Stimulated activated CD4-positive, alpha-beta T cell treated with anti-CD3 and anti-CD28 coated beads, Interleukin-12 subunit alpha, Interleukin-12 subunit beta, amount 100 ng/mL, for 4 hours (primary cell): ENCODE results near the gene HPCAL1.

Experiments
- DNase-seq: peaks from one replicate; pipeline ENCODE4 v3.0.0-alpha.2; 2020

The HPCAL1 gene

GRCh38 chr2:10372862-10373240, 70.1 kb downstream of the HPCAL1 start:
- no peak for DNase-seq

- no peak for DNase-seq
Measured at GRCh38 chr2:10373931-10374330, 71.2 kb downstream of the HPCAL1 start.

DNA sequence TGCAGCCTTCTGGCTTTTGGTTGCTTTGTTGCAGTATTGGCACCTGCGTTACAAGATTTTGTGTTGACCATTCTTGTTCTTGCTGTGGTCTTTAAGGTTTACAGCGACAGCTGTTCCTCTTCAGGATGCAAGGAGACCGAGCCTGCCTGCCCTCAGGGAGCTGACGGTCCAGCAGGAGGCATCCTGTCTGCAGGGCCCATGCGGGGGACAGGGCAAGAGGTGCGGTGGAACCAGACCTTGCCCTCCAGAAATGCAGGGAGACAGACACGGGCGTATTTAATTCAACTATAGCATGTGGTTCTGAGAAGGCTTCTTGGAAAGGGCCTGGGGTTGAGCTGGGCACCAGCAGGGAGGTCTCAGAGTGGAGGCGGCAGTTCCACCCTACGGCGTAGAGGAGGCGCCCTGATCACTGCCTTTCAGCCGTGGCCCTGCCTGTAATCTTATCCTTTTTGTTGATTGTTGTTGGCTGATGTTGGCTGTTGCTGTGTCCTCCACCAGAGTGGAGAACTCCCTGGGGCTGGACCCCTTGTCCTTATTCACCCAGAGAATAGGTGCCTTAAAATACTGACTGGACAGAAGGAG, 71.7 kb downstream of the HPCAL1 start:
- no peak for DNase-seq

DNA sequence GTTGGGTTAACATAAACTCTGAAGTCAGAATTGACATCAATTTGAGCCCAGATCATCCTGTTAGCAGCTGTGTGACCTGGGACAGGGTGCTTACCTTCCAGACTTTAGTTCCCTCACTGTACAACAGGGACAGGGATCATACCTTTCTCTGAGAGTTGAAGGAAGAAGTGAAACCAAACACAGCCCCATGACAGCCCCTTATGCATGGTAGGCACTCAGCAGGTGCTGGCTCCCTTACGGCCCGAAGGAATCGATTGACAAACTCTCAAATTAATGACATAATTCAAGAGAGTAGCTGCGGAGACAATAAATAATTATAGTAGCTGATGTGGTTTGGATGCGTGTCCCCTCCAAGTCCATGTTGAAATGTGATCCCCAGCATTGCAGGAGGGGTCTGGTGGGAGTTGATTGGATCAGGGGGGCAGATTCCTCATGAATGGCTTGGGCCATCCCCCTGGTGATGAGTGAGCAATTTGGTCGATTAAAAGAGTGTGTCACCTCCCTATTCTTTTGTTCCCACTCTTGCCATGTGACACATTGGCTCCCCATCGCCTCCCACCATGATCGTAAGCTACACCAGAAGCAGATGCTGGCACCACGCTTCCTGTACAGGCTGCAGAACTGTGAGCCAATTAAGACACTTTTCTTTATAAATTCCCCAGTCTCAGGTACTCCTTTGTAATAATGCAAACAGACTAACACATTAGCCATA, 73.0 kb downstream of the HPCAL1 start:
- DNase-seq: peak; percentile 21

- DNase-seq: no peak
Measured at GRCh38 chr2:10377052-10377746, 74.5 kb downstream of the HPCAL1 start.

DNA sequence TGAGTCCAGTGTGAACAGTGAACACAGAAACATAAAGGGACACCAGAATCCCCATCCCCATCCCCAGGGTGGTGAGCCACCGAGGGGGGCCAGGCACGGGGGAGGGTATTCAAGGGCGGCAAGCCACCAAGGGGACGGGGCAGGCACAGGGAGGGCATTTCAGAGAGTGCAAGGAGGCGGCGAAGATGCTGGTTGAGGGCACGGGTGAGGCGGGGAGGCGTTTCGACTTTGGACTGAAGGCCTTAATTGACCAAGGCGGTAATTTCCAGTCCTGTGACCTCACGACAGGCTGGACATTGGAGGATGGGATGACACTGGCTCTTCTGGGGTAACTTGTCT, 75.0 kb downstream of the HPCAL1 start:
- no peak for DNase-seq

- peak; percentile 13 for DNase-seq
Measured at GRCh38 chr2:10378189-10378588, 75.5 kb downstream of the HPCAL1 start.

DNA sequence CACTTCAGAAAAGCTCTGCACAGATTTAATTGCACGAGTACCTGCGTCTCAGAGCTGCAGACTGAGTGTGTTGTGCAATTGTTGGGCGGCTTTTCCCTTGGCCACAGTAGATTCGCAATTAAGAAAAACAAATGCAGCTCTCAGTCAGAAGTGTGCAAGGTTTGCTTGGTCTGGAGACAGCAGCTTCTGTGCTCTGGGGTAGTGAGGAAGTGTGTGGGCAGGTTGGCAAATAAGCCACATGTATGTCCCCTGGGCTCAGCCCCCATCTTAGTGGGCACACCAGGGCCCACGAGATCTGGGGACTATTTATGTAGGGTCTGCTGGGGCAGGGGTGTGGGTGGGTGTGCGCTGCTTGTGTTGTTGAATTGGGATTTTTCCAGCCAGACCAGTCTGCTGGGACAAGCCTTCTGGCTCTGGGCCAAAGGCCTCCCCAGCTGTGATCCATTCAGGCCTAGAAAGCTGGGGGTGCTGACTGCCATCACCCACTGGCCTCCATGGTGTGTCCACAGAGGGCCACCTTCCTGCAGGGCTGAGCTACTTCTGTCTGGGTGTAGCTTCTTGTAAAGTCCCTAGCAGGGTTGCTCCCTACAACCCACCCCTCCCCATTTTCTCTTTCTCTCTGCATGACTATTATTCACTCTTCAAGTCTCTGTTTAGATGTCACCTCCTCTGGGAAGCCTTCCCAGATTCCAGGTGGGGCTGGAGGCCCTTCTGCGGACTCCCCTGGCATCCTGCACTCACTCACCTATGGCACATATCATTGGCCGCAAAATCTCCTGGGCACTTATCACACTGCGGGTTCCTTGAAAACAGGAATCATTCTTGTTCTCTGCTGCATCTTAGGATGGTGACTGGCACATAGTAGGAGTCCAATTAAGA, 77.6 kb downstream of the HPCAL1 start:
- no peak for DNase-seq

GRCh38 chr2:10381997-10382353, 79.3 kb downstream of the HPCAL1 start:
- DNase-seq: no peak

DNA sequence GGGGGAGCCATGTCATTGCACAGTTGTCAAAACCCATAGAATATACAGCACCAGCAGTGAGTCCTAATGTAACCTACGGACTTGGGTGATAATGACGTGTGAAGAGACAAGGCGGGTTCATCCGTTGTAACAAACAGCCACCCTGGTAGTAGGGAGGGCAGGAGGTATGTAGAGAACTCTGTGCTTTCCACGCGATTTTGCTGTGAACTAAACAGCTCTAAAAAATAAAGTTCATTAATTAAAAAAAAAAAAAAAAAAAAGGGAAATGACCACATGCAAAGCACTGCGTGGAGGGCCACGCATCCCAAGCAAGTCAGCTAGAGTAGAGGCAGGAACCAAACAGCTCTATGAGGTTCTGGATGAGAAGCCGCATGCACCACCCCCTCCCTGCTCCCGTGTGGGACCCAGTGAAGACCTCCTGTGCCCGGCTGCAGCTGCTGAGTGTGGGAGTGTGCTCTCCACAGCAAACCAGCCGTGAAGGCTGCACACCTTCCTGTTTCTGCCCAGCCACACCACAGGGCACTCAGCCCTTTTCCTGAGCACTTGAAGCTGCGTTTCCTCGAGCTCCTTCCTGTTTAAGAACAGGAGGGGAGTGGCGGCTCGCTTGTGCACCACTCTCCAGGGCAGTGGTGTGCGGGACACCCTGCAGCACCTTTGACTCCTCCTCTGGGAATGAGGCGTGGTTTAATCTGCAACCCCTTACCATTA, 79.8 kb downstream of the HPCAL1 start:
- no peak for DNase-seq

- DNase-seq: no peak
Measured at GRCh38 chr2:10383960-10384734, 81.4 kb downstream of the HPCAL1 start.

DNA sequence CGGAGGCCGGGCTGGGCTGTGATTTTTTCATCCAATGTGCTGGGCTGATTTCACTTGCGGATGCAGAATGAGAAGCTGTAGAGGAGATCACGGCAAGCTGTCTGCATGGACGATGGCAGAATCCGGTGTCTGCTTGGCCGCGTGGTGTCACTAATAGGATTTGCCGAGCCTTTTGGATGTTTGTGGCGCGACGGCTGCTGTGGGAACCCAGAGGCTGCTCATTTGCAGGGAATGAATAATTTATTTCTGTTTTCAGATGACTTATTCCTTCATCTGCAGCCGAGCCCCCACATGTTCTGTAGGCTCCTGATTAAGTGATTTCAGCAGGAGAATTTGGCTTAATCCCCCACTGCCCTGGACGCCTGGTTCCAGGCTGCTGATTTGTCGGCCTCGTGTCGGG, 82.8 kb downstream of the HPCAL1 start:
- DNase-seq: no peak

DNA sequence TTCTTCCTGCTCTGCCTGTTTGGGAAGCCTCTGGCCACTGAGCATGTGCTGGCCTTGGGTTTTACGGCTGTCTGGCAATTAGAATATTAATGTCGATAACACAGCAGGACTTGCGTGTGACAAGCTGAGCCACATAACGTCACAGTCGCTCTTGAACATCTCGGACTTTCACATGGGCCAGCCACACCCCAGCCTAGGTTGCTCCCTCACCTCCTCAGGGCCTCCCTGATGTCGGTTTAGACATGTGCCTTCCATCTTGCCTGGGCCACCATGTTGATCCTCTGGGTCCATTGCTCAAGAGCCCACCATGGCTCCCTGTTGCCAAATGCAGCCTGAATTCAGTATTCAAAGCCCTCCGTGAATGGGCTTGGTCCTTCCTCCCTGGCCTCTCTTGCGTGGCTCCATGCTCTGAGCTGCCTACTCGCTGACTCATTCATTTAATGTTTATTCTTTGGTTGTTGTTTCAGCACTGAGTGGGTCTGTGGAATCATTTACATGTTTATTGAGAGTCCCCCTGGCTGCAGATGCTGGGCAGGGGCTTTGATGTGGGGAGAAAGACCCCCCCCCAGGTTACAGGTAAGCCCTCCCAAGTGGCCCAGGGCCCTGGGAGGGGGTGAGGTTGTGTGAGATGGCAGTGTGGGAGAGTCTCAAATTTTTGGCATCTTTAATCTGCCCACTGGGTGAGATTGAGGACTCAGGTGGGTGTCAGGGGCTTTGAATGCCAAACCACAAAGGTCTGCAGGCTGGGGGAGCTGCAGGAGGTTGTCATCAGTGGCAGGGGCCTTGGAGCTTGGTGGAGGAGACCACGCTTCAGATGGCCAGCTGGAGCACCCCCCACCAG, 83.4 kb downstream of the HPCAL1 start:
- DNase-seq: no peak

DNA sequence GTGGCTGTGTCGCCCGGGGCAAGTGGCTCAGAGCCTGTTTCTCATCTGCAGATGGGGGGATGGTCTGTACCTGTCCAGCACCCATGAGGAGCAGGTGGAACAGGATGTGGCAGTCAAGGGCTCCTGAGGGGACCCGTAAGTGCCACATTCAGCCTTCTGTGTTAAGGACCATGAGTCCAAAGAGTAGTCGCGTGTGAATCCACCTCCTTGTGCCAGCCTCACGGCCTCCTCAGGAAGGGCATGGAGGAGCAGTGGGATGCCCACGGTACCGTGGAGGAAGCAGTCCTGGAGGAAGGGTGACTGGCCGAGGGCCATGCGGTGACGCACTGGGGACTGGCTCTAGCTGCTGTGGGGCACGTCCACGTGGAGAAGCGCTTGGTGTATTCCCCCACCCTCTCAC, 84.3 kb downstream of the HPCAL1 start:
- no peak for DNase-seq

DNA sequence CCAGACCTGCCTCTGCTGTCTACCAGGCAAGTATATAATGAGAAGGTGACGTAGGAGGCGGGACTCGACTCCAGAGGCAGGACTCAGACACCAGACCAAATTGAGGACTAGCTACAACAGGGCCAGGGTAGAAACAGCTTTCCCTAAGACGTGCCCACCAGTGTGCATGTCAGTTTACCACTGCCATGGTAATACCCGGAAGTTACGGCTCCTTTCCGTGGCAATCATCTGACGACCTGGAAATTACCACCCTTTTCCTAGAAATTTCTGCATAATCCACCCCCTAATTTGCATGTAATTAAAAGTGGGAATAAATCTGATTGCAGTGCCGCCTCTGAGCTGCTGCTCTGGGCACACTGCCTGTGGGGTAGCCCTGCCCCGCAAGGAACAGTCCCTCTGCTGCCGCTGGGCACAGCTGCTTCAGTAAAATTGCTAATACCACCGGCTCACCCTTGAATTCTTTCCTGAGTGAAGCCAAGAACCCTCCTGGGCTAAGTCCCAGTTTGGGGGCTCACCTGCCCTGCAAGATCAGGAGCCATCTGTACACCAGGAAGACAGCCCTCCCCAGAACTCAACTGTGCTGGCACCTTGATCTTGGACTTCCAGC, 86.4 kb downstream of the HPCAL1 start:
- DNase-seq: no peak

GRCh38 chr2:10389573-10389972, 86.9 kb downstream of the HPCAL1 start:
- DNase-seq: no peak

DNA sequence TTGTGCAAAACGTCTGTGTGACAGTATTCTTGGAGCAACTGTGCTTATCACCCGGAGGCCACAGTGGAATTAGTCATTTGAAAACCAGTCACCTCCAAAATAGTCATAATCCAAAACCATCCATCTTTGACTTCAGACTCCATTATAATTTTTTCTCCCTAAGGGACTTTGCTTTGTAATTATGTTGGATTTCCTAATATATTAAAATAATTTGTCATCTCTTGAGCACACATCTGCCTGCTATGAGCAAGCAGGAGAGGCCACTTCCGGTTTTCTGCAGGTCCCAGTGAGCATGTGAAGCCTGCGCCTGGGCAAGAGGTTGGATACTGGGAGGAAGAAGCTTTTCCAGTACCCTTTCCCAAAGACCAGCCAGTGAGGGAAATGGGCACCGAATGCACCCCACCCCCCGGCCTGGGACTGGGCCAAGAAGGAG, 87.7 kb downstream of the HPCAL1 start:
- DNase-seq: no peak

DNA sequence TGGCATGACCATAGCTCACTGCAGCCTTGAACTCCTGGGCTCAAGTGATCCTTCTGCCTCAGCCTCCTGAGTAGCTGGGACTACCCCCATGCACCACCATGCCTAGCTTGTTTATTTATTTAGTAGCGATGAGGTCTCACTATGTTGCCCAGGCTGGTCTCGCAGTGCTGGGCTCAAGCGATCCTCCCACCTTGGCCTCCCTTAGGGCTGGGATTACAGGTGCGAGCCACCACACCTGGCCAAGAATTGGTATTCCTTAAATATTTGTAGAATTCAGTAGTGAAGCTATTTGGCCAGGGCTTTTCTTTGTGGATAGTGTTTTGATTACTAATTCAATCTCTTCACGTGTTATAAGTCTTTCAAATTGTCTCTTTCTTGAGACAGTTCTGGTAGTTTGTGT, 89.4 kb downstream of the HPCAL1 start:
- no peak for DNase-seq

- DNase-seq: no peak
Measured at GRCh38 chr2:10392548-10392947, 89.8 kb downstream of the HPCAL1 start.

DNA sequence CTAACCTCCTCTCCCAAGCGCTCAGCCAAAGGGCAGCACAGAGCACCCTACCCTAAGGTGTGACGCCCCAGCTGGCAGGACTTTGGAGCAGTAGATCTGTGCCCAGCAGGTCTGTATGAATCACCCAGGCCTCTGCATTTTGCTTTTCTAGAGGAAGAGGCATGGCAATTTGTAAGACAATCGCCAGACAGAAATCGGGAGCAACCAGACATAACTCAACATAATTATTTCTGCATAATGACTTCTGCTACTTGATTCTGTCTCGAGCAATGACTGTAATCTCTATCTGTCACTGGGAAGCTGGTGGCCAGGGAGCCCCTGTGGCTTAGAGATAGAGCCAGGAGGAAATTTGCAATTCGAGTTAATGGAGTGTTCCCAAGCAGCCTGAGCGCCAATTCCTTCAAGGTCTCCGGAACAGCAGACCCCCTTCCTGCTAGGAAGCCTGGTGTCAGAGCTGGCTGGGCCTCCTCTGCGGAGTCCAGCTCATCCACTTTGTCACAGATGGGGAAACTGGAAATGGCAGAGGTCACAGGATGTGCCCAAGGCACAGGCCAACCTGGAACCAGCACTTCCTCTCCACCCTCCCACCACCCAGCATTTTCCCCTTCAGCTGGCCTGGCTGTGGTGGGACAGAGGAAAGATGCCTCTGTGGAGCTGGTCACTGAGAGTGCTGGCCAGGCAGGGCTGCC, 90.4 kb downstream of the HPCAL1 start:
- no peak for DNase-seq
